HepG2 (cell line): ENCODE measurements around the gene FOXN3. TPM values are rescaled to one million over a fixed set of nuclear protein-coding genes. Genes with fewer than 3 reads are reported as not detected.
"Not testable (repeated sequence)": the region's sequence is repeated elsewhere in the genome, so short reads cannot be mapped to it uniquely, and the experiment has no call there.

ENCODE experiments used
- ATAC-seq: fragments of 200-7000 bp; cut with Tn5 transposase; 3 replicates; pipeline ENCODE4 v1.9.1; 2020; ENCODE audit warnings: mild to moderate bottlenecking, moderate library complexity
- BruUV-seq: library from RNA; stranded (reverse); fragments of 400-500 nt; replicated peaks from 2 replicates; lab custom pipeline; 2021; lab: Mats Ljungman, UMichigan
- CTCF ChIA-PET: fragments of 300-600 bp; formaldehyde crosslinking; extraction: SDS; loops from one replicate; lab custom pipeline; 2021; ENCODE audit warnings: low total read pairs, inconsistent platforms, low intra/inter-chr PET ratio; lab: Yijun Ruan, JAX
- POLR2A ChIA-PET: fragments of 350-600 bp; sonication (Branson Sonifier 250); formaldehyde crosslinking; loops from one replicate; lab custom pipeline; 2020; ENCODE audit warnings: antibody characterized with exemption, inconsistent platforms; lab: Yijun Ruan, JAX
- DNase-seq: peaks from one replicate; pipeline ENCODE4 v3.0.0-alpha.2; 2015; ENCODE audit warnings: low spot score
- FAIRE-seq: peaks from 3 replicates; lab custom pipeline; 2011; peaks lifted over from hg19 to GRCh38; lab: Jason Lieb, UNC
- H2AFZ ChIP-seq: one replicate; pipeline ENCODE4 v1.6.1; 2011; ENCODE audit warnings: low read length, inconsistent platforms
- H3K27ac ChIP-seq: fragments of 300-600 bp; 3 replicates; pipeline ENCODE4 v1.8.0; 2011; ENCODE audit warnings: mixed run types, mild to moderate bottlenecking, mixed read lengths, low read length, inconsistent platforms; ENCODE audit not compliant: insufficient read depth; ENCODE audit errors: extremely low read length
- H3K27me3 ChIP-seq, 2 experiments: fragments of 200-600 bp in 1 of 2; 2 replicates in 1 of 2; 3 replicates in 1 of 2; pipeline versions ENCODE4 v1.6.0 to v1.8.0; 2011; ENCODE audit warnings: low read length in 2 of 2, mild to moderate bottlenecking in 2 of 2, moderate library complexity in 2 of 2, inconsistent platforms in 1 of 2; ENCODE audit not compliant: insufficient read depth in 2 of 2, control insufficient read depth in 1 of 2
- H3K36me3 ChIP-seq, 2 experiments: fragments of 200-600 bp in 1 of 2; replicated peaks in 1 of 2; 2 replicates in 1 of 2; 3 replicates in 1 of 2; pipeline versions ENCODE4 v1.5.1 to v1.8.0; 2011; ENCODE audit warnings: low read length in 2 of 2, inconsistent platforms in 1 of 2; ENCODE audit not compliant: insufficient read depth in 2 of 2, control insufficient read depth in 1 of 2
- H3K4me1 ChIP-seq: 2 replicates; pipeline ENCODE4 v1.5.1; 2012; ENCODE audit warnings: low read length, inconsistent platforms; ENCODE audit not compliant: insufficient read depth
- H3K4me2 ChIP-seq: 2 replicates; pipeline ENCODE4 v1.6.0; 2011; ENCODE audit warnings: low read depth, low read length, inconsistent platforms
- H3K4me3 ChIP-seq, 3 experiments: fragments of 200-600 bp in 1 of 3; sonication (generic), shearing (Covaris generic) in 1 of 3; replicated peaks in 1 of 3; 2 replicates each; pipeline ENCODE4 v1.5.1; 2011 to 2016; ENCODE audit warnings: low read length in 3 of 3, inconsistent platforms in 2 of 3, low read depth in 2 of 3, mild to moderate bottlenecking in 2 of 3, control low read depth in 1 of 3, mixed read lengths in 1 of 3; ENCODE audit not compliant: insufficient read depth in 1 of 3
- H3K79me2 ChIP-seq: one replicate; pipeline ENCODE4 v1.6.1; 2011; ENCODE audit warnings: low read length, inconsistent platforms; ENCODE audit not compliant: insufficient read depth
- H3K9ac ChIP-seq: 2 replicates; pipeline ENCODE4 v1.6.0; 2011; ENCODE audit warnings: mild to moderate bottlenecking, low read depth, low read length, inconsistent platforms; ENCODE audit not compliant: insufficient read depth
- H3K9me3 ChIP-seq: 2 replicates; pipeline ENCODE4 v1.5.1; 2012; ENCODE audit warnings: mild to moderate bottlenecking, low read length
- H4K20me1 ChIP-seq: 2 replicates; pipeline ENCODE4 v1.6.0; 2011; ENCODE audit warnings: inconsistent platforms, mild to moderate bottlenecking, low read length, moderate library complexity; ENCODE audit not compliant: insufficient read depth
- CAMTA2 ChIP-seq: sonication (generic); formaldehyde crosslinking; IDR thresholded peaks from 2 replicates; pipeline ENCODE4 v1.4.0; 2020; ENCODE audit warnings: mild to moderate bottlenecking, missing genetic modification reagents, borderline replicate concordance
- POLR2G ChIP-seq: fragments of 200-400 bp; formaldehyde crosslinking; IDR thresholded peaks from 2 replicates; pipeline ENCODE4 v1.6.1; 2018; ENCODE audit warnings: mild to moderate bottlenecking, low read depth, low read length, moderate library complexity
- RFXANK ChIP-seq: IDR thresholded peaks from 2 replicates; pipeline ENCODE4 v1.6.1; 2016
- RXRA ChIP-seq: sonication (generic); formaldehyde crosslinking; IDR thresholded peaks from 2 replicates; pipeline ENCODE4 v1.5.1; 2020; ENCODE audit warnings: missing genetic modification reagents
- SUZ12 ChIP-seq: fragments of 150-350 bp; IDR thresholded peaks from 2 replicates; pipeline ENCODE4 v1.6.1; 2014; ENCODE audit warnings: low read depth, low read length
- ZNF556 ChIP-seq: sonication (generic); formaldehyde crosslinking; IDR thresholded peaks from 2 replicates; pipeline ENCODE4 v1.4.0; 2020; ENCODE audit warnings: mild to moderate bottlenecking, missing genetic modification reagents, borderline replicate concordance
- ZNF644 ChIP-seq: IDR thresholded peaks from 2 replicates; pipeline ENCODE4 v1.6.1; 2016; ENCODE audit warnings: low read depth
- ZNF768 ChIP-seq: sonication (generic); formaldehyde crosslinking; IDR thresholded peaks from 2 replicates; pipeline ENCODE4 v1.4.0; 2020; ENCODE audit warnings: missing genetic modification reagents
- ZXDC ChIP-seq: sonication (generic); formaldehyde crosslinking; IDR thresholded peaks from 2 replicates; pipeline ENCODE4 v1.5.0; 2020; ENCODE audit warnings: mild to moderate bottlenecking, missing genetic modification reagents
- WGBS: methylation state at CpG from one replicate; pipeline ENCODE4 v1.1.6; 2017; ENCODE audit warnings: low lambda C conversion rate; 5-methylcytosine and 5-hydroxymethylcytosine counted together
- in situ Hi-C: cut with HindIII; loops from 2 replicates; pipeline ENCODE4 v1.10.0; 2017; ENCODE audit warnings: low pct_unique_long_range_greater_than_20kb; ENCODE audit not compliant: extremely low pct_ligation_motif_present
- intact Hi-C: fragments of 100-400 bp; cut with micrococcal nuclease; formaldehyde crosslinking; loops from one replicate; pipeline ENCODE4 v1.10.0; 2022; ENCODE audit not compliant: unreplicated experiment
- polyA plus RNA-seq, 8 experiments: library from polyadenylated mRNA; depleted of rRNA in 3 of 8; stranded (reverse) in 7 of 8; unstranded in 1 of 8; fragments of >200 nt; fragmentation: Illumina TruSeq in 4 of 8; extraction: Trizol in 4 of 8; gene quantifications; 2 replicates each; pipeline versions ENCODE4 v1.2.1 to v1.2.3, GENCODE V29; 2011 to 2016; ENCODE audit warnings: low read depth in 4 of 8, missing spikeins in 1 of 8, mixed read lengths in 1 of 8; ENCODE audit not compliant: insufficient read depth in 1 of 8
- total RNA-seq, 5 experiments: library from RNA; depleted of rRNA; stranded (reverse); fragments of >200 nt; fragmentation: Illumina TruSeq; extraction: Trizol; gene quantifications; 2 replicates each; pipeline ENCODE4 v1.2.3, GENCODE V29; 2016; ENCODE audit warnings: low read depth in 1 of 5
- TF ChIP-seq, protein P1 (sequence below): sonication (generic); formaldehyde crosslinking; IDR thresholded peaks from 2 replicates; pipeline ENCODE4 v1.4.0; 2020; ENCODE audit warnings: missing genetic modification reagents

The FOXN3 gene
- total and polyA plus RNA-seq, 2 of the 13 experiments (the other 11 are each of a cell fraction or from before 2014, with no cell fraction given), result 32.4 to 70.2 TPM

DNA sequence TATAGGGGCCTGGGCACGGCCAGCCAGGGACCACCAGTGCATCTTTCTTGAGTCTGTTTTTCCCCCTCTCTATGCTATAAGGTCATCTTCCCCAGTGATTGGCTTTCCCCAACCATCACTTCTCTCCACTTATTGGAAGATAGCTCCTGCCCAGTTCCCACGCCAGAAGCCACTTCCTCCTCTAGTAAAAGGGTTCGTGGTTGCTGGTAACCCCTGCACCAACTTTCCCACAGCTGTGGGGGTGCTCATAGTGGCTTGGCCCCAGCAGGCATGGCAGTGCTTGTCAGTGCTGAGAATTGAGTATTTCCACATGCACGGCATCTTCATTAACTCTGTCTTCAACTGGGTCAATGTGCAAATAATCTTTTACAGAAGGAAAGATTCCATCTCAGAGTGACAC, 215.4 kb downstream of the FOXN3 start:
- BruUV-seq, result no TSS peak
- in situ Hi-C loops, result no loop called here

DNA sequence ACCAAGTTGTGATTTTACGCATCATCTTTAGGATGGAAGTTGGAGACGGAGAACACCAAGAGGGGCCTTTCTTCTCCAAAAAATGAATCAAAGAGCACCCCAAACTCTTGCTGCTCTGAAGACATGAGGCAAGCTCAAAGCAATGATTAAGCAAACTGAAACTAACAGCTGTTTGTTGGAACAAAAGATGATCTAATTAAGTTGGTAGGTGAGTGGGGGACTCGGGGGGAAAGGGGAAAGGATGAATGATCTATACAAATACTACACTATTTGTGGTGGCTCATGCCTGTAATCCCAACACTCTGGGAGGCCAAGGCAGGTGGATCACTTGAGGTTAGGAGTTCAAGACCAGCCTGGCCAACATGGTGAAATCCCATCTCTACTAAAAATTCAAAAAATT, 217.7 kb downstream of the FOXN3 start:
- Histone ChIP-seq H4K20me1 (peaks cover 37% of the 10 kb centered on the region; the same call in 1 of the 2 replicates), H3K36me3 (peaks cover 14 to 43% of the 10 kb centered on the region in 2 experiments)
- BruUV-seq, H3K4me3 ChIP-seq, H3K9ac ChIP-seq, H3K4me1 ChIP-seq, FAIRE-seq, H3K4me2 ChIP-seq, H3K9me3 ChIP-seq, POLR2A ChIA-PET, ATAC-seq, H3K27ac ChIP-seq, DNase-seq, CTCF ChIA-PET, H2AFZ ChIP-seq, H3K79me2 ChIP-seq, in situ Hi-C loops, intact Hi-C loops, H3K27me3 ChIP-seq: not testable (repeated sequence)
- WGBS, result 97% methylated on average over 3 of the region's 3 CpGs

More for the DNA sequence above, 215.4 kb downstream of the FOXN3 start:
- TF ChIP-seq ZNF556 (CRISPR knock-in tag) (no peak), CAMTA2 (CRISPR knock-in tag) (no peak), RFXANK (CRISPR knock-in tag) (no peak), RXRA (CRISPR knock-in tag) (no peak), ZNF644 (CRISPR knock-in tag) (no peak), ZNF768 (CRISPR knock-in tag) (no peak), SUZ12 (no peak), ZXDC (CRISPR knock-in tag) (no peak), POLR2G (no peak)
- TF ChIP-seq, protein P1, sequence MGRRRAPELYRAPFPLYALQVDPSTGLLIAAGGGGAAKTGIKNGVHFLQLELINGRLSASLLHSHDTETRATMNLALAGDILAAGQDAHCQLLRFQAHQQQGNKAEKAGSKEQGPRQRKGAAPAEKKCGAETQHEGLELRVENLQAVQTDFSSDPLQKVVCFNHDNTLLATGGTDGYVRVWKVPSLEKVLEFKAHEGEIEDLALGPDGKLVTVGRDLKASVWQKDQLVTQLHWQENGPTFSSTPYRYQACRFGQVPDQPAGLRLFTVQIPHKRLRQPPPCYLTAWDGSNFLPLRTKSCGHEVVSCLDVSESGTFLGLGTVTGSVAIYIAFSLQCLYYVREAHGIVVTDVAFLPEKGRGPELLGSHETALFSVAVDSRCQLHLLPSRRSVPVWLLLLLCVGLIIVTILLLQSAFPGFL, result no peak
- H3K36me3 ChIP-seq, result peaks cover 13 to 41% of the 10 kb centered on the region in 2 experiments
- FAIRE-seq (no peak), ATAC-seq (no peak), DNase-seq (no peak)
- intact Hi-C loops, result no loop called here
- WGBS, result 98% methylated on average over 4 of the region's 4 CpGs
- H2AFZ ChIP-seq, result no peak overlapping the region
- ChIA-PET CTCF (no interaction called here), POLR2A (no interaction called here)
- H3K27ac ChIP-seq, result no peak overlapping the region
- no peaks in the 10 kb centered on the region for H3K27me3 ChIP-seq
- no peaks in the 10 kb centered on the region for H3K9me3 ChIP-seq
- H3K4me1 ChIP-seq, result no peaks in the 10 kb centered on the region
- H4K20me1 ChIP-seq, result peaks cover 38% of the 10 kb centered on the region; the same call in 1 of the 2 replicates
- no peak overlapping the region for H3K9ac ChIP-seq
- peaks cover 4% of the 10 kb centered on the region for H3K79me2 ChIP-seq
- no peak overlapping the region for H3K4me3 ChIP-seq
- no peak overlapping the region for H3K4me2 ChIP-seq
